Midbrain (tissue), 1 donor: ENCODE data around the gene SKI.
A peak's percentile ranks its signal among the peaks of the same experiment; 100 is the strongest.

Experiments
- DNase-seq: peaks from one replicate; lab custom pipeline; 2025; lab: John Stamatoyannopoulos, UW

The SKI gene

DNA sequence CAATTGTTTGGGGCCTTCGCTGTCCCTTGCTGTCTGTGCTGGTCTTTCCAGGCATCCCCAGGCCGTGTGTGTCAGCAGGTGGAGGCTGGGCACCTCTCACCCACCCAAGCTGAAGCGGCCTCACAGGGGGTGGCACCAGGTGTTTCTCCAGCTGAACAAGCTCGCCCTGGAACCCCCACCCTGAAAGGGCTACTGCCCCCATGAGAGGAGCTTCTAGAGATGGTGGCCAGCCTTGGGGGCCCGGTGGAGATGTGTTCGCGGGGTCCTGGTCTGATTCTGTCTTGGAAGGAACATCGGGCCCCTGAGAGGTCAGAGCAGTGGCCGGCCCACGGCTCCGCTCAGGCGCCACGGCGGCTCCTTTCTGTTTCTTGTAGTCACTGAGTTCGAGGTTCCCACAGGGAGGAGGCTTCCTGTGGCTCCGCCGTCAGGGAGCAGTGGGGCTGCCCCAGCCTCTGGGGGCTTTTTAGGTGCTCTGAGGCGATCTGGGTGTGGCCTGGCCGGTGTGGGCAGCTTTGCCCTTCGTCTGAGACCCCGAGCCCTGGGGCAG, 46.9 kb downstream of the SKI start:
- DNase-seq = no peak

DNA sequence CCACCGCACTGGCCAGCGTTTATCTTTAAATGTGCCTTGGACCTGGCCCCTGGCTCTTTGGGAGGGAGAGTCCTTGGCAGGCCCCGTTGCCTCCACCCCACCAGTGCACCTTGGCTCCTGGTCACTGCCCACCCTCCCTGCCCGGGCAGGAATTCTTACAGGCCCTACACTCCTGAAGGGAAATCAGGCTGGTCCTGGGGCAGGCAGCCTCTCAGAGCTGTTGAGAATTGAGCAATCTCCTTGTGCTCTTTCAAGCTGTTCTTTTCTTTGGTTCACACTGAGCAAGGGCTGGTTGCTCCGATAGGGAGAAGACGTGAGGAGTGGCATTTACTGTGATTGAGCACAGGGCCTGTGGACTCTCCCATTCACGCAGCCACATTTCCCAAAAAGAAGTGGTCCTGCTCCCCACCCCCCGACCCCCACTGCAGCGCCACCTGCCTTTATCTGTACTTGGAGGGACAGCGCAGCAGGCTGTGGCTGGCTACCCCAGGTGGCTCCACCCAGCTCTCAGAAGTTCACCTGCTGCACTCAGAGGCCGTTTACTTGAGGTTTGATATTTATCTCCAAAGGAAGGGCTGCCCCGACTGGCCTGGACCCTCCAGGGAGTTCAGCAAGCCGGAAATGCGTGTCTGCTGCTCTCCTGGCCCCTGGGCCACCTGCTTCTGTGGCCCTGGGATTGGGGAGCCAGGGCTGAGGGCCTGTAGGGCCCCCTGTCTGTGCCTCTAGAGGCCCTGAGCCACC, 47.8 kb downstream of the SKI start:
- DNase-seq = no peak

DNA sequence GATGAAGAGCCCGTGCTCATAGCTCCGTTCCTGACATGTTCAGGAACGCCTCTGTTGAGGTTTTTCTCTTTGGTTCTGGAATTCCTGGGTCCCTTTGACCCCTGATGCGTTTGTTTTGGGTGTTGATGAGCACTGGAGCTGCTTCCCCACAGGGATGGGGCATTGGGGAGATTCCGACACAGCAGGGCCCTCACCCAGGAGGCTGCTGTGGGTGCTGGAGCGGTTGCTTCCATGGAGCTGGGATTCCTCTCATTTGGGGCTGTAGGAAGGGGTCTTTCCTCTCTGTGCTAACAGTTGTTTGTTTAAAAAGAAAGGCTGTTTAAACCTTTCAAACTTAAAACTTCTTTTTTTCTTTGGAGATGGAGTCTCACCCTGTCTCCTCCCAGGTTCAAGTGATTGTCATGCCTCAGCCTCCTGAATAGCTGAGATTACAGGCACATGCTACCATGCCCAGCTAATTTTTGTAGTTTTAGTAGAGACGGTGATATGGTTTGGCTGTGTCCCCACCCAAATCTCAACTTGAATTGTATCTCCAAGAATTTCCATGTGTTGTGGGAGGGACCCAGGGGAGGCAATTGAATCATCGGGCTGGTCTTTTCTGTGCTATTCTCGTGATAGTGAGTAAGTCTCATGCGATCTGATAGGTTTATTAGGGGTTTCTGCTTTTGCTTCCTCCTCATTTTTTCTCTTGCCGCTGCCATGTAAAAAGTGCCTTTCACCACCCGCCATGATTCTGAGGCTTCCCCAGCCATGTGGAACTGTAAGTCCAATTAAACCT, 48.9 kb downstream of the SKI start:
- no peak for DNase-seq

DNA sequence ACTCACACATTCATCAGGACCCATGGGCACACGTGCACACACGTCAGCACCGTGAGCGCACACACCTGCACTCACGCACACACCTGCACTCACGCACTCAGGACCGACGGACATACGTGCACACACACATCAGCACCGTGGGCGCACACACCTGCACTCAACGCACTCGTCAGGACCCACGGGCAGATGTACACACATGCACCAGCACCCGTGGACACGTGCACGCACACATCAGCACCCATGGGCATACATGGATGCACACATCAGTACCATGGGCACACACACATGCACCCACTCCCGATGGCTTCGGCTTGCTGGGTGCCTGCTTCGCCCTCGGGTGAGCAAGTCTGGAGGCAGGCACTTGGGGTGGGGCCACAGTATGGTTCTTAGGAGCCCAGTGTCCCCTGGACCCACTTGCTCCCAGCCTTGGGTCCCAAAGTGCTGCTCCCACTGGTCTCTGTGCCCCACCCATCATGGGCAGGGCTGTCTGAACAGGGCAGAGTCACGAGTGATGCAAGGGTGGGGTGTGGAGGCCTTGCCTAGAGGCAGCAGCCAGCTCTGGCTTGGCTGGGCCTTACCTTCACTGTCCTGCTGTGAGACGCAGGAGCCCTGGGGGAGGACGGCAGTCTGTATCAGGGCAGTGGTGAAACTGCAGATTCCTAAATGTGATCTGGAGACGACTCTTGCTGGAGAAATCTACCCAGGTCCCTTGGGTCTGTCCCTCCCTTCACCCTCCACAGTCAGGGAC, 49.8 kb downstream of the SKI start:
- DNase-seq = no peak

DNA sequence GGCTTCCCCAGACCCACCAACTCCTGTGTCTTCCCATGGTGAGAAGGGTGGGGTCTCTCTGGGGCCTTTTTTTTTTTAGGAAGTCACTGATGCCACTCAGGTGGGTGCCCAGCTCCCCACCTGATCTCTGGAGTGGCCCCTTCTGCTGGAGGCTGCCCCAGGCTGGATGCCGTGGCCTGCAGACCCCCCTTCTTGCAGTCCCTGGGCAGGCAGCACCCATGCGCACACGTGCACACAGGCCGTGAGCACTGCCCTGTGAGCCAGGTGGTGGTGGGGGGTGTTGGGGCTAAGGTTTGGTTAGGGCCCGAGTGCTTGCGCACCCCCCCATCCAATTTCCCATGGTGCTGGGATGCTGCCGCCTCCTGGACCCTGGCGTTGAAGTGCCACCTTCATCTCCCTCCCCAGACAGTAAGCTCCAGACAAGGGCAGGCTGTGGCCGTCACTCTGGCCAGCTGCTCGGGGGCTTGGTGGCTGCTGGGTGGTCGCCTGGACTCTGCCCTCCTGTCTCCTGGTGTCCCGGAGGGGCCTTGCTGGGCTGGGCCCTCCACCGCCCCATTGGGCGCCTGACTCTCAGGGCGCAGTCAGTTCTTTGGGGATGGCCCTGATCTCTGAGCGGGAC, 50.6 kb downstream of the SKI start:
- no peak for DNase-seq

DNA sequence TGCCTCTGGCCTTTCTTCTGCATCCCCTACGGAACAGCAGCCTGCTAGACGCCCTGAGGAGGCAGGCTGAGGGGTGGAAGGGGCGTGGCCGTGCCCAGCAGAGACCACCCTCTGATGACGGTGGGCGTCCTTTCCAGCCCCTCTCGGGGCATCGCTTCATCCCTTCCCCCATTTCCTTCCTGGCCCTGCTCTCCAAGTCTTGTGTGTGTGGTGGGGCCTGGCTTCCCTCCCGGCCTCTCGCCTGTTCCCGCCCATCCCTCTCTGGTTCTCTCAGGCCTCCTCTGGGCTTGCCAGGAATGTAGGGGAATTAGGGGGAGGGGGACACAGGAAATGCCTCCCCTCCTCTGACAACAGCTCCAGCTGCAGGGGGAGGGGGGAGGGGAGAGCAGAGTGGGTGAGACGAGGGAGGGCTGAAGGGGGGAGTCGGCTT, 51.1 kb downstream of the SKI start:
- peak; percentile 24 for DNase-seq

DNA sequence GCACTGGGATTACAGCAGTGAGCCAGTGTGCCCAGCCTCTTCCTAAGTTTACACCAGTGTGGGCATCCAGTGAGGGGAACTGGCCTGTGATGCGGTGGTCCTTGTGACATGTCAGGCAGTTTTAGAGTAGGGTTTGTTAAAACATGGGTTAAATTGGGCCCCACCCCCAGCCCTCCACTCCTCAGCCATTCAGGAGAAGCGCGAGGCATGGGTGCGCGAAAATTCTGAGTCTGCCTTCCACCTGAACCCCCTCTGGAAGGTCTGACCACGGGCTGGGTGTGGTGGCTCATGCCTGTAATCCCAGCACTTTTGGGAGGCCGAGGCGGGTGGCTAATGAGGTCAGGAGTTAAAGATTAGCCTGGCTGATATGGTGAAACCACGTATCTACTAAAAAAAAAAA, 51.7 kb downstream of the SKI start:
- DNase-seq = no peak

DNA sequence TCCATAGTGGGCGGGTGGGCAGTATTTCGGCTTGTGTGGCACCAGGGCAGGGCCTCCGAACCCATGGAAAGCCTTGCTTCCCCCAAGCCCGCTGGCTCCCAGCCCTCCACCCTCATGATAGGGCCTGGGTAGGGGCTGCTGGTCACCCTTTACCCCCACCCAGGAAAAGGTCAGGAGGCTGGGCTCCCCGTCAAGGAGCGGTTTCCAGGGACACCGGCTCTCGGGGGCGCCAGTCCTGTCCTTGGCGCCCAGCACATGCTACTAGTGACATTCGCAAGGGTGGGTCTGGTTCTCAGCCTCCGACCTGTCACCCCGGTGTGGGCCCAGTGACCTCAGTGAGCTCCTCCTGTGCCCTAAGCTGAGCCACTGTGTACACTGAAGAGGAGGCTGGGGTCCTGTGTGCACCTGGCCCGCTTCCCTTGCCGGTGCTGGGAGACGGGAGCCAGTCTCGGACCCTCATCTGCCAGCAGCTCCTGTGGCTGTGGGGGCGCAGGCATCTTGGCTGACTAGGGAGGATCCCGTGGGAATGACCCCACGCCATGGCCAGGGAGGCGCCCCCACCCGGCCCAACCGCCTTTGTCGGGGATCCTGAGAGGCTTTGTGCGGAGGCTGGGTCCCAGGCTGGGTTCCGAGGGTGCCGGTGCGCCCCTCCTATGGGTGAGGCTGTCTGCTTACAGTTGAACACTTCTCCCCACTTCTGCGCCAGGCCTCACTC, 54.6 kb downstream of the SKI start:
- DNase-seq = no peak

DNA sequence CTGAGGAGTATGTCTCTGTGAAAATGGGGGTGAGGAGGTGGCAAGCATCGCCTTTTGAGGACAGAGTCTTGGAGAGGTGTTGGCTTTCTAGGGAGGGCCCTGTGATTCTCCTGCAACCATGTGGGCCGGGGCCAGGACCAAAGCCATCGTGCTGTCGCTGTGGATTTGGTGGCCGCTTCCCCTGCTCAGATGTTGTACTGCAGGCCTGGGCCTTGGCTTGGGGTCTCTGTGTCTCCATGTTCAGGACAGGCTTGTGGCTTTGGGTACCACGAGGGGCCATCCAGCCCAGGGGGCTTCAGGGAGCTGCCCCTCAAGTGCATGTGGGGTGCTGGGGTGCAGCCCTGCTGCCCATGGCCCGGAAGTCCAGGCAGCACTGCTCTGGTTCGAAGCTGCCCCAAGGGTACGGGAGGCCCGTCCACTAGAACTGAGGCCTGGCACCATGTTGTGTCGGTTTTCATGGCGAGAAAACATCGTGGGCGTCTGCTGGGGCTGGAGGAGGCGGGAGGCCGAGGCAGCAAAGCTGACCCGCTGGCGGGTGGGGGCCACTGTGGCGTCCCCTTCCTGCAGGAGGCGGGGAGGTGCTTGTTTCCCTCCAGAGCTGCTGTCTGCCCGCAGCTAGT, 55.4 kb downstream of the SKI start:
- no peak for DNase-seq

DNA sequence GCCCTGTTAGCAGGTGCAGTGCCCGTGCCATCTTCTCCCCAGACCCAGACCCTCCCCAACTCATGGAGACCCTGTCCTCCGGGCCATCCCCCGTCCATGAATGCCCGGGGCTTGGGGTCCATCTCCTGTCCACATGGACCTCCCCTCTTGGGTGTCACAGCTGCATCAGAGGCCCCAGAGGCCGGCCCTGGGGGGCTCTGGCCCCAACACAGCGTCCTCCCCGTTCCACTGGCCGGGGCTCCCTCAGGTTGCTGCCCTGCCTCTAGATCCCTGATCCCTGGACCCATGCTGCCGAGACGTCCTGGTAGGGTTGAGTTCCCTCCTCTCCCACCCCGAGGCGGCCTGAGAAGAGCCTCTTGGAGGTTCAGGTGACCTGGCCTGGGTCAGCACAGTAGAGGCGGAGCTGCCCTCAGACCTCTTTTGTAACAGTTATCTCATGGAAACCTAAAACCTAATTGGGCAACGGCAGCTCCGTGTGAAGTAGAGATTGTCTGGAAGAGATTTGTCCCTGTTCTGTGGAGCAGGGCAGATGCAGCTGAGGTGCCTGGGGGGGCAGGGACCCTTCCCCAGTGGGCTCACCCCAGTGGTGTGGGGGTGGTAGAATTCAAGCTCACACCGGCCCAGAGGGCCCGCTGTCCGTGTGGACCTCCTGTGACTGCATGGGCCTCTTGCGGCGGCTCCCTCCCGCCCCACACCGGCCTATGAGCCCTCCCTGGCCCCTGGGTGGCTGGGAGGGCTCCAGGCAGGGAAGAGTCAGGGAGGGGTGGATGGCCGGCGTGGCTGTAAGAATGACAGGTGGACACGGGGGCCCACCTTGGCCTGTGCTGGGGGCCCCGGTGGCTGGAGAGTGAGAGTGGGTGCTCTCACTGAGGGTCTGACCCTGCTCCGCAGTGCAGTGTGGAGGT, 56.1 kb downstream of the SKI start:
- DNase-seq = no peak

DNA sequence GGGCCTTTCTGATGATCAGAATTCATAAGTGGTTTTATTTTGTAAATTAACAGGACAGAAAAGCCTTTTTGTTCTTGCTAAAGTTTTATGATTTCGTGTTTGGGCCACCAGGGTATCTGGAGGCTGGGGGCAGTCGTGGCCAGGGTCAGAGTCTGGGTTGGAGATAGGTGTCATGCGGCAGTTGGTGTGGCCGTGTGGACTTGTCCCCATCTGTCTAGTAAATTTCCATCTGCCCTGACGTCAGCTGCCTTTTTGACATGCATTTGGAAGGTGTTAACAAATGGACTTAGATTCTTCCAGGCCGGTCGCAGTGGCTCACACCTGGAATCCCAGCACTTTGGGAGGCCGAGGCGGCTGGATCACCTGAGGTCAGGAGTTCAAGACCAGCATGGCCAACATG, 56.8 kb downstream of the SKI start:
- no peak for DNase-seq

DNA sequence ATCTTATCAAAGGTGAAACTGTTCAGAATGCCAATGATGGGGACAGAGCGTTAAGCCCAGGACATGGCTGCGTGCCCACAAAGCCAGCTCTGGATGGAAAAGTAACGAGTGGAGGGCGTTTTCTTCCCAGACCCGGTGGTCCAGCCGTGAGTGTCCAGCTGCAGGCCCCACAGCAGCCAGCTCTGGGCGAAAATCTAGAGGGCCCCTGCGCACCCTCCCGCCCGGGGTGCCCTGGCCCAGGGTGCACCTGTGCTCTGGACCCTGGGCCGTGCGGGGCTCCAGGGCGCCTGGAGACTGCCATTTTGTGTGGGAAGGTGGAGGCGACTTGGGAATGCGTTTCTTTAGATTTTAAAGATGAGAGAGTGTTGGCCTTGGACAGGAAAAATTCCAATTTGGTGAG, 58.8 kb downstream of the SKI start:
- no peak for DNase-seq

DNA sequence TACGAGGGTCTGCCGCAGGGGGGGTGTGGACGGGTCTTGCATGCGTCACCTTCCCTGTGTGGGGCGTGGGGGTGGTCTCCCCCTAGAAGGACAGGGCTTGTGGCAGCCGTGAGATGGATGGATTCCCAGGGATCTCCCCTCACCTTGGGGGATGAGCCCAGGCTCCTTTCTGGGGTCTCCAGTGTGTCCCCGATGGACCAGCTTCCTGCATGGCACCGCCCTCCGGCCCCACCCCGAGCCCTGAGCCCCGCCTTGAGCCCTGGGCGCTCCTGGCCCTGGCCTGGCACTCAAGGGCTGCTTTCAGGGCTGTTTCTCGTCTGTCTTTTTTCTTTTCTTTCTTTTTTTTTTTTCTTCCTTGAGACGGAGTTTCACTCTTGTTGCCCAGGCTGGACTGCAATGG, 59.5 kb downstream of the SKI start:
- DNase-seq = no peak

DNA sequence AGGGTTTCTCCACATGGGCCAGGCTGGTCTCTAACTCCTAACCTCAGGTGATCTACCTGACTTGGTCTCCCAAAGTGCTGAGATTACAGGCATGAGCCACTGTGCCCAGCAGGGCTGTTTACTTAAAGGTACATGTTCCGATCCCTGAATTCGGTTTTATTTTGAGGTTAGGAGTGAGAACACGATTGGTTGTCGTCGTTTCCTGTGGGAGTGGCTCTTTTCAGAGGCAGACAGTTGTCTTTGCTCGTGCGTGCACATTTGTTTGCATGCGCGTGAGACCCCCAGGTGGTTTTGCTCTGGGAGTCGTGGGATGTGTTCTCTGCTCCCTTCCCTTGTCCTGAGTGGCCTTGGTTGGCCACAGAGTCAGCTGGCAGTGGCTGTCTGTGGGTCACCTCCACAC, 60.2 kb downstream of the SKI start:
- DNase-seq = no peak

DNA sequence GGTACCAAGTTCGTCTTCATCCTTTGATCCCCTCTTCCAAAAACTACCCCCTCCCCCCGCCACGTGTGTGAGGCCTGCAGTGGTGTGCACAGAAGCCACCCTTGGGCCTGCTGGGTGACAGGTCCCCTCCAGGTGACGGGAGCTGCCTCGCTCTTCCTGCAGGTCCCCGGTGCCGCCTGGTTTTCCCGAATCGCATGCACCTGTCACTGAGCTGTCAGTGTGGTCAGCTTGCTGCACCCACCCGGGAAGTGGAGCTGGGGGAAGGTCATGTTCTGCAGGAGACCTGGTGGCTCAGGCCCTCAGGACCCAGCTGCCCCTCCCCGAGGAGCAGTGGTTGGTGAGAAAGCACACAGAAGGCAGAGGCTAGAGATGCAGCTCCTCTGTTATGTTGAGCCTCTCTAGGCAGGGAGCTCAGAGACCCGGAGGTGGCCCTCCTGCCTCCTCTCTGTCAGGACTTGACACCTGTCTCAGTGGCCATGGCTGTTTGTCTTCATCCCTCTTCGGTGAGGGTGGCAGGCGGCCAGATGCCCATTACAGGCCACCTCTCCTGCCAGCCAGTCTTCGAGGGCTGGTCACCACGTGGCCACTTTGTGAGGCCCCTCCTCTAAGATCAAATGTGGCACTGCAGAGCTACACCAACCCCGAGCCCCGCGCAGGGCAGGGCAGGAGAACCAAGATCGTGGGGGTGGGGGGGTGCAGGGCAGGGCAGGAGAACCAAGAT, 60.9 kb downstream of the SKI start:
- DNase-seq = no peak

DNA sequence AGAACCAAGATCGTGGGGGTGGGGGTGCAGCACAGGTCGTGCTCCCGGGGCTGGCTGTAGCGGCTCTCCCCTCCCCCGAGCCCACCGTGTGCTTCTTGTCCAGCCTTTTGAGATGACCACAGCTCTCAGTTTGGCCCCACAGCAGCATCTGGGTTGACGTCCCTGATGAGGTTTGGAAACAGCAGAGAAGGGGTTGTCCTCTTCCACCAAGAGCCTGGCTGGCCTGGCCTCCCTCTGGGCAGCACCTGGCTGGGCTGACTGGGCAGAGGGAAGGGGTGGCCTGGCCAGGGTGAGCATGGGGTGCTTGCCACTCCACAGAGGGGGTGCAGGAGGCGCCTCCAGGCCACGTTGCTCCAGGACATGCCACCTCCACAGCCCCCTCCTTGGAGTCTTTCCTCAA, 61.5 kb downstream of the SKI start:
- DNase-seq = no peak

DNA sequence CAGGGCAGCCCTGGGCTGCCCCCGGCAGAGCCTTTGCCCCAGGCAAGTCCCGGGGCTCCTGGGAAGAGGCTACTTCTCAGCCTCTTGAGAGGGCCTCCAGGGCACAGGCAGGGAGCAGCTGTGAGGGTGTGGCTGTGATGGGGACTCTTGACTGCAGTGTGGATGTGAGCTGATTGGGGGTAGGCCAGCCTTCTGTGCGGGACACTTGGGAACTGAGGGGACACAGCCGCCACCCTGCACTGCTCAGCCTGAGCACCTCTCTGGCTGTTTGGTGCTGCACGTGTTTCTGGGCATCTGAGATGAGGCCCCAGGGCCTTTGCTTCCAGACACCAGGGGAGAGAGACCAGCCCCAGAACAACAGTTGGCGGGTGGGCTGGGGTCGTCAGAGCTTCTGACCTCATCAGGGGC, 62.1 kb downstream of the SKI start:
- DNase-seq = no peak

DNA sequence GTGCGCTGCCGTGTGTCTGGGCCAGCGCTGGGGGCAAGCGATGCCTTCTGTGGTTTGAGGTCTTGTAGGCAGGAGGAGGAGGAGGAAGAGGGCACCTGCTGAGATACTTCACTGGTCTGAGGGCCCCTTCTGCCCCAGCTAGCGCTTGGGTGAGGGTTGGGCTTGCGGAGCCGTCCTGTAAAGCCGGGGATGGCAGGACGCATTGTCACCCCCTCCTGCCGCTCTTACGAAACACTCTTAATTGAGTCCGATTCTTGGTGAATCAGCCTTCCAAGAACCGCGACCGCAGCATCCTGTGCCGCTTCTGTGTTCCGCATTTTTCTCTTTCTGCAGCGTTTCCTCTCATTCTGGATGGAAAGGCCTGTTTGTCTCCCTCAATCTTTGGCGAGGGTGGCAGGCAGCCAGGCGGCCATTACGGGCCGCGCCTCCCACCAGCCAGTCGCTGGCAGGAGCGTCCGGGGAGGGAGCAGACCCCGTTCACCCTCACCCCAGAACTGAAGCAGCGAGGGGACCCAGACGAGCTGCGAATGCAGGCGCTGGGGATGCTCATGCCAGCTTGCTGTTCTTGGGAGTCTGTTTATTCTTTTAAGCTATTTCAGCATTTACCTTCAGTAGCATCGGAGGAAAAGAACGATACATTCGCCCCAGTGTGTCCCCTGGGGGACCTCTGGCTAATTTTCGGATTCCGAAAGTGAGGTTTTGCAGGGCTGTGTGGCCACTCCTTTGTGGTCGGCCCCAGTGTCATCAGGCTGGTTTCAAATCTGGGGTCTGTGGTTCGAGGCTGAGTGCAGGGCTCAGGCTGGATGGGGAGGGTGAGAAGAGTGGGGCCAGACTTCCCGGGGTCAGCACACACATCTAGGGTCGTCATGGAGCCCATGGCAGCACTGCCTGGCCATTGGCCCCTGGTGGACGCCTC, 62.7 kb downstream of the SKI start:
- DNase-seq = peak; percentile 78
